Coronary artery (tissue), 2 donors: Measurements from ENCODE around the gene LRRC1.

Experiments used
- DNase-seq: peaks from one replicate; pipeline ENCODE4 v3.0.0-alpha.2; 2017; ENCODE audit warnings: low spot score
- H3K27ac ChIP-seq, 2 donors: fragments of 200-600 bp; sonication (generic); one replicate each; pipeline ENCODE4 v1.5.1; 2016 to 2019
- H3K4me3 ChIP-seq: fragments of 200-600 bp; sonication (generic); 2 replicates; pipeline ENCODE4 v1.5.1; 2016; ENCODE audit warnings: mild to moderate bottlenecking, moderate library complexity
- TF ChIP-seq, protein P1 (sequence below): fragments of 200-600 bp; sonication (generic); IDR thresholded peaks from one replicate; pipeline ENCODE4 v1.5.1; 2019; ENCODE audit warnings: antibody characterized with exemption

Gene LRRC1

DNA sequence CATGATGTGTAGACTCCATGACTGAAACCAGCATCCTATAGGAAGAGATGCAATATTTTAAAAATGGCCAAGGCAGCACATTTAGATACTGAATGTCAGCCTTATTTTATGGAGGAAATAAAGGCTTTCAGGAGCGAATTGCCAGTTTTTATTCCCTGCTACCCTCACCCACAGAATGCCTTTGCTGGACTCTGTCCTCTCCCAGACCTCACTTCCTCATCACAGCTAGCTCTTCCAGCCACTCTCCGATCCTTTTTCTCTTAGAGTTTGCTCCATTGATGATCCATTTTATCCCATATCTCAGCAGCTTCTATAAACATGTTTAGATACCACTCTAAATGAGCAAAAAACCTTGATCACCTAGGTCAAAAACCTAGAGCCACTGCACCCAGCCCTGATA is 137.7 kb downstream of the LRRC1 start:
- no peak overlapping the region for H3K27ac ChIP-seq
- TF ChIP-seq, protein P1, sequence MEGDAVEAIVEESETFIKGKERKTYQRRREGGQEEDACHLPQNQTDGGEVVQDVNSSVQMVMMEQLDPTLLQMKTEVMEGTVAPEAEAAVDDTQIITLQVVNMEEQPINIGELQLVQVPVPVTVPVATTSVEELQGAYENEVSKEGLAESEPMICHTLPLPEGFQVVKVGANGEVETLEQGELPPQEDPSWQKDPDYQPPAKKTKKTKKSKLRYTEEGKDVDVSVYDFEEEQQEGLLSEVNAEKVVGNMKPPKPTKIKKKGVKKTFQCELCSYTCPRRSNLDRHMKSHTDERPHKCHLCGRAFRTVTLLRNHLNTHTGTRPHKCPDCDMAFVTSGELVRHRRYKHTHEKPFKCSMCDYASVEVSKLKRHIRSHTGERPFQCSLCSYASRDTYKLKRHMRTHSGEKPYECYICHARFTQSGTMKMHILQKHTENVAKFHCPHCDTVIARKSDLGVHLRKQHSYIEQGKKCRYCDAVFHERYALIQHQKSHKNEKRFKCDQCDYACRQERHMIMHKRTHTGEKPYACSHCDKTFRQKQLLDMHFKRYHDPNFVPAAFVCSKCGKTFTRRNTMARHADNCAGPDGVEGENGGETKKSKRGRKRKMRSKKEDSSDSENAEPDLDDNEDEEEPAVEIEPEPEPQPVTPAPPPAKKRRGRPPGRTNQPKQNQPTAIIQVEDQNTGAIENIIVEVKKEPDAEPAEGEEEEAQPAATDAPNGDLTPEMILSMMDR, result no peak
- no peak for DNase-seq

DNA sequence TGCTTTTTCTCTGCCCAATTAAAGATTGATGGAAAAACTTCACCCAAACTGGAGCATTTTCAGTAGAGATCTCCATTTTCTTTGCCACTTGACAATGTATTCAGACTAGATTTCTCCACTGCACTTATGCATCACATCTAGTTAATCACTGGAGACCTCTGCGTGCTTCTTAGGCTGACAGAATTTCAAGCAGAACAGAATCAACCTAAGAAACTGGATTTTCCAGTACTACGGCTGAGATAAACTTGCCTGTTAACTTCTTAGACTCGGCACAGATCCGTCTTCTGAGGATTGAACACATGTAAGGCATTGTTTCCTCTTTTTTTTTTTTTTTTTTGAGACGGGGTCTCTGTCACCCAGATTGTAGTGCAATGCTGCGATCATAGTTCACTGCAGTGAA is 139.2 kb downstream of the LRRC1 start:
- H3K4me3 ChIP-seq, result no peak overlapping the region
- TF ChIP-seq, protein P1, result no peak
- DNase-seq, result no peak

More for the DNA sequence above, 137.7 kb downstream of the LRRC1 start:
- no peak overlapping the region for H3K4me3 ChIP-seq

DNA sequence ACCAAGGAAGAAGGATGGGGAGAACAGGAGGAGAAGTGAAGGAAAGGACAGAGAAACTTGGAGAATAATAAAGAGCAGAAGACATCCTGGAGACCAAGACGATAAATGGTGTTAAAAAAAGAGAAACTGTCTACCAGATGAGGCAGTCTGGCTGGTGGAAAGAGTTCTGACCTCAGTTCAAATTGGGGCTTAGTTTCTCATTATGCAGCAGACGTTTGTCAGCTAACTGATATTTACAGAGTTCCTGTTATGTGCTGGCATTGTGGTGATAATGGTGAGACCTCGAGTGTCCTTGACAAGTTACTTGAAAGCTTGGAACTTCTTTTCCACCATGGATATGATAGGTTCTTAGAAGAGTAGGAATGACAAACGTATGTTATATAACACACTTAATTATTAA is 142.7 kb downstream of the LRRC1 start:
- H3K4me3 ChIP-seq, result no peak overlapping the region
- no peak for DNase-seq
- H3K27ac ChIP-seq, result no peak overlapping the region
- TF ChIP-seq, protein P1, result no peak

More for the DNA sequence above, 139.2 kb downstream of the LRRC1 start:
- H3K27ac ChIP-seq, result no peak overlapping the region

DNA sequence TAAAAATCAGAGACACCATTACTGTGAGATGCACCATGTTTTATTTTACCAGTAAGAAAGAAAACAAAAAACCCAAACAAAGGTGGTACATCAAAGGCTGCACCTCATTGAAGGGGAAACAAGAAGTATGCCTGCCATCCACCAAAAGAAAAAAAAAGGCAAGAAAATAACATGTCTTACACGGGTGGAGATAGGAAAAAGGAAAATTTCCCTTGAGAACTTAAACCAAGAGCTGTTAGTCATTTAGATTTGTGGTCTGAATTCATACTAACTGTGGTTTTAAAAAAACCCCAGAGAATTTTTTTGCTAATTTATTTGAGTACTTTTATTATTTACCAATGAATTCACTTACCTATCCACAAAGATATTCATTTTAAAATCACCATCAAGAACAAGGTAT is 144.0 kb downstream of the LRRC1 start:
- Histone ChIP-seq H3K4me3 (no peak overlapping the region), H3K27ac (no peak overlapping the region)
- DNase-seq, result no peak
- TF ChIP-seq, protein P1, result no peak

DNA sequence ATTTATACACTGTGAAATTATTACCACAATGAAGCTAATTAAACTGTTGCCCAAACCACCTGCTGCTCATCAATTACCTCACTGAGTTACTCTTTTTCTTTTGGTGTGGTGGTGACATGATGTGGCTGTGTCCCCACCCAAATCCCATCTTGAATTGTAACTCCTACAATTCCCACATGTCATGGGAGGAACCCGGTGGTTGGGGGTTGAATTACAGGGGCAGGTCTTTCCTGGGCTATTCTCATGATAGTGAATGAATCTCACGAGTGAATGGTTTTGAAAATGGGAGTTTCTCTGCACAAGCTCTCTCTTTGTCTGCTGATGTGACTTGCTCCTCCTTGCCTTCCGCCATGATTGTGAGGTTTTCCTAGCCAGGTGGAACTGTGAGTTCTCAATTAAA is 145.0 kb downstream of the LRRC1 start:
- H3K4me3 ChIP-seq, result no peak overlapping the region
- TF ChIP-seq, protein P1, result no peak
- no peak for DNase-seq
- H3K27ac ChIP-seq, result no peak overlapping the region

DNA sequence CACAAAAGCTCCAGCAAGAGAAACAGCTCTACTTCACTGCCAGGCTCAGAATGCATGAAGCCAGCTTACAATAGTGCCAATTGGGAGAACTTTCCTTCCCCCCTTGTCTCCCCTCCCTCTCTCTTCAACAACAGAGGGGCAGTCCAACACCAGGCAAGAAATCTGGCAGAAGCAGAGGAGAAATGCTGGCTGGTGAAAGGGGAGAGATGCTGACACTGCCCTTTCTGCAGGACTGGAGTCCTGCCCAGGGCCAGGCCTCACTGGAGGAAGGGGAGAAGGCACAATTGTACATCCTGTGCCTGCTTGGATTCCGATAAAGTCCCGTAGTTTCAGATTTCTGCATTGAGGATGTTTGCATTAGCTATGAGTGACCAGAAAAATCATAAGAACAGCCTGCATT is 148.6 kb downstream of the LRRC1 start:
- peak overlapping the region in 1 of 2 donors; percentile 42 for H3K27ac ChIP-seq
- TF ChIP-seq, protein P1, result no peak

DNA sequence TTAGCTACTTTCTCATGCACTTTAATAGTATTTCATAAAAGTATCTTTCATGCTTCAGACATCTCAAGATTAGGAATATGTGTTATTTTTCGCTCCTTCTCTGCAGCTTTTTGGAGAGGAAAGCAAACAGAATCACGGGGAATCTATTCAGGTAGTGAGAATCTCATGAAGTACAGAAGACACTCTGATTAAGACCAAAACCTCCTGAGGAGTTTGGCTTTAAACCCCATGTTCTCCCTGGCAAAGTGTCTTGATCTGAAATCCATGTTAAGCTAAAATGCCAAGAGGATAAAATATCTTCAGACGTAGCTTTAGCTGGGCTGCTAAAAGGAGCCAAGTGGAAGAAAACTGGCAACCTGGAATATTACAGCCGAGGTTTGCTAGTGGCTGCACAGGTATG is 149.3 kb downstream of the LRRC1 start:
- DNase-seq, result no peak
- no peak overlapping the region for H3K27ac ChIP-seq
- TF ChIP-seq, protein P1, result no peak
- peak overlapping the region; percentile 16 for H3K4me3 ChIP-seq

More for the DNA sequence above, 148.6 kb downstream of the LRRC1 start:
- peak overlapping the region; percentile 16 for H3K4me3 ChIP-seq
- no peak for DNase-seq
